Epithelial cell of proximal tubule (primary cell): ENCODE results near the gene IQSEC1. TPM values are rescaled to one million over a fixed set of nuclear protein-coding genes. Genes with fewer than 3 reads are reported as not detected.

ENCODE experiments used
- DNase-seq: peaks from one replicate; pipeline ENCODE4 v3.0.0-alpha.2; 2011; ENCODE audit warnings: low read depth
- H3K4me3 ChIP-seq: 2 replicates; pipeline ENCODE4 v1.5.1; 2011; ENCODE audit warnings: low read depth, mild to moderate bottlenecking, low read length
- total RNA-seq: library from RNA; depleted of rRNA; stranded (reverse); fragments of >200 nt; gene quantifications from 2 replicates; pipeline ENCODE4 v1.2.3, GENCODE V29; 2015
- TF ChIP-seq, protein P1 (sequence below): conservative IDR thresholded peaks from 2 replicates; pipeline ENCODE4 v1.5.1; 2012; ENCODE audit warnings: low read depth, mild to moderate bottlenecking, low read length

IQSEC1 gene
- total RNA-seq, 1 donor from 2014 or later = 8.8 TPM

DNA sequence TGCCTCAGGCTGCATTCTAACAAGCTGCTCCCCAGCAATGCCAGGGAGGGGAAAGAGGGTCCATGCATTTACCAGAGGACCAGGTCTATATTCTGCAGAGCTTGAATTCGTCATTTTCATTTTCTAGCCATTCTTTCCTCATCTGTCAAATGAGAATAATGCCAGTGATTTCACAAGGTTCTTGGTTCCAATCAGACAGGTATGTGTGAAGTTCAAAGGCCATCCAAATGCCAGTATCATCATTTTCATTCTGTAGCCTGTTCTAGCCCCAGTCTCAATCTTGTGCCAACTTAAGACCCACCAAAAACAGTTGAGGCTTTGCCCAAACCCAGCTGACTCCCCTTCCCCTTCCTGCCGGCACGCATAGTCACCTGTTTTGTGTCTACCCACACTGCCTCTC lies 112.7 kb downstream of the IQSEC1 start:
- TF ChIP-seq, protein P1, sequence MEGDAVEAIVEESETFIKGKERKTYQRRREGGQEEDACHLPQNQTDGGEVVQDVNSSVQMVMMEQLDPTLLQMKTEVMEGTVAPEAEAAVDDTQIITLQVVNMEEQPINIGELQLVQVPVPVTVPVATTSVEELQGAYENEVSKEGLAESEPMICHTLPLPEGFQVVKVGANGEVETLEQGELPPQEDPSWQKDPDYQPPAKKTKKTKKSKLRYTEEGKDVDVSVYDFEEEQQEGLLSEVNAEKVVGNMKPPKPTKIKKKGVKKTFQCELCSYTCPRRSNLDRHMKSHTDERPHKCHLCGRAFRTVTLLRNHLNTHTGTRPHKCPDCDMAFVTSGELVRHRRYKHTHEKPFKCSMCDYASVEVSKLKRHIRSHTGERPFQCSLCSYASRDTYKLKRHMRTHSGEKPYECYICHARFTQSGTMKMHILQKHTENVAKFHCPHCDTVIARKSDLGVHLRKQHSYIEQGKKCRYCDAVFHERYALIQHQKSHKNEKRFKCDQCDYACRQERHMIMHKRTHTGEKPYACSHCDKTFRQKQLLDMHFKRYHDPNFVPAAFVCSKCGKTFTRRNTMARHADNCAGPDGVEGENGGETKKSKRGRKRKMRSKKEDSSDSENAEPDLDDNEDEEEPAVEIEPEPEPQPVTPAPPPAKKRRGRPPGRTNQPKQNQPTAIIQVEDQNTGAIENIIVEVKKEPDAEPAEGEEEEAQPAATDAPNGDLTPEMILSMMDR = no peak
- DNase-seq = no peak
- H3K4me3 ChIP-seq = no peak overlapping the region

DNA sequence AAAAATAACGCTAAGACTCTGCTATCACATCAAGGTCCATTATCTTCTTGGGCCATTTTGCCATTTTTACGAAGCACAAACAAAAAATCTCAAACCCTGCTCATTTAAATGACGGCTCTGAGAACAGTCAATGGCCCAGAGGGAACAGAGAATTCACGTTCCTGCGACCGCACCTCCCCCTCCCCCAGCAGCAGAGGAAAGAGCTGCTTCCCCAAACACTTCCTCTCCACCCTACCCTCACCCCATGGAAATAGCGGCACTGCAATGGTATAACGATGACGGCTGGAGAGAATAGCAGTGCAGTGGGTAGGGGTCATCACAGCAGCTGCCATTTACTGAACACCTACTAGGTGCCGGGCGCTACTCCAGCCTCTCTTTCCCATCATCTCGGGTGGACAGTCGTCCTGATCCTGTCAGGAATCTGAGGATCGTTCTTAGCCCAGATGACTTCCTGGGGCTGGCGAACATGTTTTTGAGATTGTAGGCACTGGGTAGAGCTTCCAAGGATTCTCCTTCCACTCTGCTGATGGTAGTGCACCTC lies 113.3 kb downstream of the IQSEC1 start:
- no peak for DNase-seq
- H3K4me3 ChIP-seq = no peak overlapping the region
- TF ChIP-seq, protein P1 = no peak

DNA sequence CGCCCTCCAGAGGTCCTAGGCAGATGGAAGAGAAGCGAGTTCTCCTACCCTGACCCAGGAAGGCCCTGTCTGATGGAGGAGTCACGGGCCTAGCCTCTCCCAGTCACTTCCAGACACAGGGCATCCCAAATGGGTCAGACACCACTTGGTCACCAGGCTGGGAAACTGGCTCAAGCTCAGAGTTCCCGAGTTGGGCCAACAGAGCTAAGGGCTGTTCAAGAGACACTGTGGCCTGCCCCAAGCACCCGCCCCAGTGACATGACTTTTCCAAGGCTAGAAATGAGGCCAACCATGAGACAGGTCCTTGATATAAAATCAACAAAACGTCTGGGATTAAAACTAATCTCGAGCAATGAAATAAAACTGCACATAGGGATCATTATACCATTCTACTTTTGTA lies 113.8 kb downstream of the IQSEC1 start:
- TF ChIP-seq, protein P1 = no peak
- no peak overlapping the region for H3K4me3 ChIP-seq
- no peak for DNase-seq

DNA sequence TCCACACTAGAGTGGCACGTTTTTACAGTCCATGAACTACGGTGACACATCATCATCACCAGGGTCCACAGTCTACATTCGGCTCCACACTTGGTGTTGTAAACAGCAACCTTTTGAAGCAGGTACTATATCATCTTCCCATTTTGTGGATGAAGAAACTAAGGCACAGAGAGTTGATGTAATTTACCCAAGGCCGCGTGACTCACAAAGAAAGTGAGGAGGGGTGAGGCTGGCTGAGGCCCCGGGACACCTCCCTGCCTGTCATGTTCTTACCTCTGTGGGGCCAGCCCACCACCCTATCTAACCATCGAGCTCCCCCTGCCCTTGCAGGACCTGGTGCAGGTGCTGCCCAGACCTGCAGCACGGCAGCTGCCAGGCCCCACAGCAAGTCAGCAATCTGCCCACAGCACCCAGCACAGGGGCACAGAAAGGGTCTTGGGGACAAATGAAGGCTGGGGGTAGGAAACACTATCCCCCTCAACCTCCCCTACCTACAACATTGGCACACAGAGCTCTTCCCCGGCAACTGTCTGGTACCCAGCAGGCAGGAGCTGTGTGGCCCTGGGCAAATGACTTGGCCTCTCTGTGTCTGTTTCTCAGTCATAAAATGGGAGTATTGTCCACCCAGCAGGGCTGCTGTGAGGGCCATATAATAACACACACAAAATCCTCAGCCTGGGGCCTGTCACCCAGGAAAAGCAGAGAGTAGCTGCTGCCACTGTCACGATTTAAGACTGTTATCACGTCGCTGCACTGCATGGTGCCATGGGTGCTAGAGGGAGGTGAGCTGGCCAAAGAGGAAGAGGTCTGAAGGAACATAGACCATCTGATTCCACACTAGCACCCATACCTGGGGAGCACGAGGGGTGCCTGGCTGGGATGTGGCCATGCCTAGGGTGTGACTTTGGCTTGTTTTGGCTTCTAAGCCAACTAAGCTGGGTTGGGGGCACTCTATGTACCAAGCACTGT lies 115.1 kb downstream of the IQSEC1 start:
- DNase-seq = no peak
- no peak overlapping the region for H3K4me3 ChIP-seq
- TF ChIP-seq, protein P1 = no peak

DNA sequence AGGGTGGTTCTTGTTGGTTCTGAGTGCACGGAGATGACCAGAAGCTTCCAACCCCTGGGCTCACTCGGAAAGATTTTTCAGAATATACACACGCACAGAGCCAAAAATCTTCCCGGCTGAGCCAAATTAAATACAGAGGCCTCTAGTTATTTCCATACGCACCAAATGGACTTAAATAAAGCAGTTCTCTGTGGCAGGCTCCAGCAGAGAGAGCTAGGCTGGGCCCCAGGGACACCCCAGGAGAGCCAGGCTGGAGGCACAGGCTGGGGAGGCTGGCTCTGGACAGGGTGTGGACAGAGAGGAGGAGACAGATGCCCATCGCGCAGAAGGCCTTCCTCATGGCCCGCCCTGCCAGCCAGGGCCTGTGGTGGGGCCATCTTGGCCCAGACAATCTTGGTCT lies 115.9 kb downstream of the IQSEC1 start:
- H3K4me3 ChIP-seq = no peak overlapping the region
- TF ChIP-seq, protein P1 = no peak
- no peak for DNase-seq

DNA sequence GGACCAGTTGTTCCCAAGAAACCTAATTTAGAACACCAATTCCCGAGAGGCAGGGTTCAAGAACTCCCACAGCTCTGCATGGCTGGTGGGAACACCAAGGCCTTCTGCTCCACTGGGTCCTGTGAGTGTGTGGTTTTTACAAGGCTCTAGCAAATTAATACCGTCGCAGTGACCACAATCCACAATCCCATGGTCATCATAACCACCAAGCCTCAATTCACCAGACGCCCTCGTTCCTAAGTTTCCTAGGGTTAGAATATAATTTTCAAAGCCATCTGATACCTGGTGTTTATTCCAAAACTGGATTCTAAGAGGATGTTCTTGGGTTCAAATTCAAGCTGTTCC lies 116.9 kb downstream of the IQSEC1 start:
- no peak overlapping the region for H3K4me3 ChIP-seq
- no peak for DNase-seq
- TF ChIP-seq, protein P1 = no peak
